Measurements from ENCODE around the gene KRTAP20-1. TPM values are rescaled to one million over a fixed set of nuclear protein-coding genes. Genes with fewer than 3 reads are reported as not detected.

Gene KRTAP20-1
- total RNA-seq, 1 experiment from 2014 or later = not detected

DNA sequence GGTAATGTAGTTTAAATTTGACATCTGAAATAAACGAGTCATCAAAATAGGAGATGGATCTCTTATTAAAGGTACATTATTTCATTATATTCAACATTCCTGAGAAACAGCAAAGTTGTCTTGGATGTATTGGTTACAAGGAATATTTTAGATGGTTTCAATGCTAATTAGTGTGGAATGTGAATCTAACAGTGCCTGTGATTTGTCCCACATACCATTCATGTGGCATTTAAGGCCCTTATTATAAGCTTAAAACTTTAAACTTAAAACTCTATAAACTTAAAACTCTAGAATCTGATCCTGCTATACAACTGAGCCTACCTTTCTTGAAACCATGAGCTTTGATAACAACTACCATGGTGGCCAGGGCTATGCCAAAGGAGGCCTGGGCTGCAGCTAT lies 15.4 kb upstream of the KRTAP20-1 start, which contains the start of gene KRTAP22-1:
TSS of gene KRTAP22-1 (plus strand) at position 301 of the 400 bp plus-strand sequence.
- Histone ChIP-seq H3K9me3 (no peaks in the 10 kb centered on the region), H3K27me3 (replicated peaks; ENCODE audit: control insufficient read depth, insufficient read depth, low read length) (no peaks in the 10 kb centered on the region), H3K4me1 (no peaks in the 10 kb centered on the region), H3K36me3 (ENCODE audit: control insufficient read depth, insufficient read depth, low read length) (no peaks in the 10 kb centered on the region), H3K4me3 (ENCODE audit: low read depth, low read length) (no peak within 1 kb of the TSS)
- H3K27me3 Mint-ChIP-seq (ENCODE audit: insufficient read depth, unreplicated experiment) = no peaks in the 10 kb centered on the region
- CTCF ChIA-PET = no interaction called here
- intact Hi-C loops (cut with micrococcal nuclease; ENCODE audit: unreplicated experiment) = no loop called here
- peaks cover 6% of the 10 kb centered on the region for H3K4me1 Mint-ChIP-seq (ENCODE audit: low read depth, unreplicated experiment)
- TF ChIP-seq, protein P1, sequence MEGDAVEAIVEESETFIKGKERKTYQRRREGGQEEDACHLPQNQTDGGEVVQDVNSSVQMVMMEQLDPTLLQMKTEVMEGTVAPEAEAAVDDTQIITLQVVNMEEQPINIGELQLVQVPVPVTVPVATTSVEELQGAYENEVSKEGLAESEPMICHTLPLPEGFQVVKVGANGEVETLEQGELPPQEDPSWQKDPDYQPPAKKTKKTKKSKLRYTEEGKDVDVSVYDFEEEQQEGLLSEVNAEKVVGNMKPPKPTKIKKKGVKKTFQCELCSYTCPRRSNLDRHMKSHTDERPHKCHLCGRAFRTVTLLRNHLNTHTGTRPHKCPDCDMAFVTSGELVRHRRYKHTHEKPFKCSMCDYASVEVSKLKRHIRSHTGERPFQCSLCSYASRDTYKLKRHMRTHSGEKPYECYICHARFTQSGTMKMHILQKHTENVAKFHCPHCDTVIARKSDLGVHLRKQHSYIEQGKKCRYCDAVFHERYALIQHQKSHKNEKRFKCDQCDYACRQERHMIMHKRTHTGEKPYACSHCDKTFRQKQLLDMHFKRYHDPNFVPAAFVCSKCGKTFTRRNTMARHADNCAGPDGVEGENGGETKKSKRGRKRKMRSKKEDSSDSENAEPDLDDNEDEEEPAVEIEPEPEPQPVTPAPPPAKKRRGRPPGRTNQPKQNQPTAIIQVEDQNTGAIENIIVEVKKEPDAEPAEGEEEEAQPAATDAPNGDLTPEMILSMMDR (IDR thresholded peaks at IDR 0.05; ENCODE audit: insufficient read depth in 1 of 2, low read depth in 1 of 2, low read length in 1 of 2, severe bottlenecking in 1 of 2, unreplicated experiment in 1 of 2) = no peak
- no peaks in the 10 kb centered on the region for H3K36me3 Mint-ChIP-seq (ENCODE audit: insufficient read depth, unreplicated experiment)
- H3K4me3 Mint-ChIP-seq (ENCODE audit: unreplicated experiment) = no peak within 1 kb of the TSS
- no peak for DNase-seq
- POLR2A ChIA-PET = no interaction called here
- no TSS peak for BruUV-seq (replicated peaks)
- H3K27ac Mint-ChIP-seq (ENCODE audit: unreplicated experiment) = no peak within 1 kb of the TSS
- no peaks in the 10 kb centered on the region for H3K9me3 Mint-ChIP-seq (ENCODE audit: unreplicated experiment)

DNA sequence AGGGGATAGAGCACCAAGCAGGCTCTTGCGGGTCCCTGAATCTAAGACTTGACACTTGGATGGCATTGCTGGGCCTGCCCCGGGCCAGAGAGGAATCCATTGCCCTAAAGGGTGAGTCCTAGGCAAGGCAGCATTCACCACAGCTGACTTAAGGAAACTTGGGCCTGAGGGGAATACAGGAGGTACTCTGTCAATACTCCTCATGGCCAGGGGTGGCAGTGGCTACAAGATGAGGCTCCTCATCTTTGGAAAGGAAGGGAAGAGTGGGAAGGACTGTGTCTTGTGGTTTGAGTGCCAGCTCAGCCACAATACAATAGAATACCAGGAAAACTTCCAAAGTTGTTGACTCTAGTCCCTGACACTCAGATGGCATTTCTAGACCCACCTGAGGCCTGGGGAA lies 10.3 kb upstream of the KRTAP20-1 start:
- no peaks in the 10 kb centered on the region for H3K36me3 Mint-ChIP-seq (ENCODE audit: insufficient read depth, unreplicated experiment)
- POLR2A ChIA-PET = no interaction called here
- no peaks in the 10 kb centered on the region for H3K27me3 ChIP-seq (replicated peaks; ENCODE audit: control insufficient read depth, insufficient read depth, low read length)
- H3K27me3 Mint-ChIP-seq (ENCODE audit: insufficient read depth, unreplicated experiment) = no peaks in the 10 kb centered on the region
- TF ChIP-seq, protein P1 (IDR thresholded peaks at IDR 0.05; ENCODE audit: insufficient read depth in 1 of 2, low read depth in 1 of 2, low read length in 1 of 2, severe bottlenecking in 1 of 2, unreplicated experiment in 1 of 2) = no peak
- intact Hi-C loops (cut with micrococcal nuclease; ENCODE audit: unreplicated experiment) = no loop called here
- peaks cover 6% of the 10 kb centered on the region for H3K4me1 Mint-ChIP-seq (ENCODE audit: low read depth, unreplicated experiment)
- no peak overlapping the region for H3K4me3 ChIP-seq (ENCODE audit: low read depth, low read length)
- H3K4me1 ChIP-seq = no peaks in the 10 kb centered on the region
- no peak overlapping the region for H3K4me3 Mint-ChIP-seq (ENCODE audit: unreplicated experiment)
- no peak for DNase-seq
- H3K27ac Mint-ChIP-seq (ENCODE audit: unreplicated experiment) = no peak overlapping the region
- H3K9me3 Mint-ChIP-seq (ENCODE audit: unreplicated experiment) = peaks cover 4% of the 10 kb centered on the region
- H3K9me3 ChIP-seq = no peaks in the 10 kb centered on the region
- H3K36me3 ChIP-seq (ENCODE audit: control insufficient read depth, insufficient read depth, low read length) = no peaks in the 10 kb centered on the region
- CTCF ChIA-PET = no interaction called here
- BruUV-seq (replicated peaks) = no TSS peak

- no peaks in the 10 kb centered on the region for H3K27me3 Mint-ChIP-seq (ENCODE audit: insufficient read depth, unreplicated experiment)
- H3K36me3 Mint-ChIP-seq (ENCODE audit: insufficient read depth, unreplicated experiment) = no peaks in the 10 kb centered on the region
- H3K4me1 Mint-ChIP-seq (ENCODE audit: low read depth, unreplicated experiment) = no peaks in the 10 kb centered on the region
- no peaks in the 10 kb centered on the region for H3K9me3 ChIP-seq
- no peaks in the 10 kb centered on the region for H3K27me3 ChIP-seq (replicated peaks; ENCODE audit: control insufficient read depth, insufficient read depth, low read length)
- no TSS peak for BruUV-seq (replicated peaks)
- DNase-seq = no peak
- peaks cover 8% of the 10 kb centered on the region for H3K9me3 Mint-ChIP-seq (ENCODE audit: unreplicated experiment)
- H3K4me3 ChIP-seq (ENCODE audit: low read depth, low read length) = no peak overlapping the region
- TF ChIP-seq, protein P1 (IDR thresholded peaks at IDR 0.05; ENCODE audit: insufficient read depth in 1 of 2, low read depth in 1 of 2, low read length in 1 of 2, severe bottlenecking in 1 of 2, unreplicated experiment in 1 of 2) = no peak
- no peak overlapping the region for H3K27ac Mint-ChIP-seq (ENCODE audit: unreplicated experiment)
- H3K4me3 Mint-ChIP-seq (ENCODE audit: unreplicated experiment) = no peak overlapping the region
- ChIA-PET POLR2A (no interaction called here), CTCF (no interaction called here)
- intact Hi-C loops (cut with micrococcal nuclease; ENCODE audit: unreplicated experiment) = no loop called here
- H3K4me1 ChIP-seq = no peaks in the 10 kb centered on the region
- no peaks in the 10 kb centered on the region for H3K36me3 ChIP-seq (ENCODE audit: control insufficient read depth, insufficient read depth, low read length)
These were observed 4.1 kb upstream of the KRTAP20-1 start for GRCh38 chr21:30612132-30612531.
